GM18909 (cell line): ENCODE results near the gene TRAF3.
"Not testable (repeated sequence)": the region's sequence is repeated elsewhere in the genome, so short reads cannot be mapped to it uniquely, and the experiment has no call there.

Experiments used
- ATAC-seq: cut with Tn5 transposase; IDR thresholded peaks from one replicate; pipeline ENCODE4 v1.9.1; 2021; ENCODE audit warnings: mild to moderate bottlenecking; ENCODE audit not compliant: unreplicated experiment, poor library complexity

Gene TRAF3

GRCh38 chr14:102854091-102854703 is 76.9 kb downstream of the TRAF3 start:
- no peak for ATAC-seq

GRCh38 chr14:102856179-102856578 is 78.9 kb downstream of the TRAF3 start:
- no peak for ATAC-seq

GRCh38 chr14:102857444-102857843 is 80.2 kb downstream of the TRAF3 start:
- ATAC-seq: no peak

- no peak for ATAC-seq
Observed at GRCh38 chr14:102859911-102860310, 82.7 kb downstream of the TRAF3 start.

- no peak for ATAC-seq
Observed at GRCh38 chr14:102862154-102862773, 85.0 kb downstream of the TRAF3 start.

GRCh38 chr14:102863381-102863780 is 86.1 kb downstream of the TRAF3 start:
- no peak for ATAC-seq

- ATAC-seq: not testable (repeated sequence)
Observed at GRCh38 chr14:102865916-102866315, 88.7 kb downstream of the TRAF3 start.

GRCh38 chr14:102866982-102867761 is 89.9 kb downstream of the TRAF3 start:
- ATAC-seq: no peak

- no peak for ATAC-seq
Observed at GRCh38 chr14:102867826-102868580, 90.8 kb downstream of the TRAF3 start.

GRCh38 chr14:102868956-102869547 is 91.8 kb downstream of the TRAF3 start:
- ATAC-seq: no peak

GRCh38 chr14:102870246-102870645 is 93.0 kb downstream of the TRAF3 start:
- ATAC-seq: no peak

GRCh38 chr14:102870994-102871831 is 94.0 kb downstream of the TRAF3 start:
- no peak for ATAC-seq

- ATAC-seq: no peak
Observed at GRCh38 chr14:102872020-102872419, 94.8 kb downstream of the TRAF3 start.

- no peak for ATAC-seq
Observed at GRCh38 chr14:102873131-102873530, 95.9 kb downstream of the TRAF3 start.

GRCh38 chr14:102873546-102874061 is 96.4 kb downstream of the TRAF3 start:
- no peak for ATAC-seq

GRCh38 chr14:102875652-102876051 is 98.4 kb downstream of the TRAF3 start:
- no peak for ATAC-seq

GRCh38 chr14:102877511-102877910 is 100.3 kb downstream of the TRAF3 start:
- not testable (repeated sequence) for ATAC-seq

GRCh38 chr14:102878174-102878969 is 101.1 kb downstream of the TRAF3 start:
- ATAC-seq: no peak
